IMR-90 (cell line): ENCODE data around the gene ANLN. TPM values are rescaled to one million over a fixed set of nuclear protein-coding genes. Genes with fewer than 3 reads are reported as not detected.

Experiments
- ATAC-seq: fragments of 200-7000 bp; cut with Tn5 transposase; 2 replicates; pipeline ENCODE4 v1.9.1; 2020; ENCODE audit warnings: low read depth, mild to moderate bottlenecking, moderate library complexity
- BruUV-seq: library from RNA; stranded (reverse); fragments of 400-500 nt; replicated peaks from 2 replicates; lab custom pipeline; 2021; lab: Mats Ljungman, UMichigan
- CTCF ChIA-PET: fragments of 300-600 bp; formaldehyde crosslinking; extraction: SDS; loops from one replicate; lab custom pipeline; 2021; ENCODE audit warnings: antibody characterized with exemption; lab: Yijun Ruan, JAX
- POLR2A ChIA-PET: fragments of 300-600 bp; sonication (Branson Sonifier 250); formaldehyde crosslinking; loops from one replicate; lab custom pipeline; 2022; ENCODE audit warnings: antibody characterized with exemption; ENCODE audit not compliant: unreplicated experiment; lab: Charles Lee
- DNase-seq: peaks from one replicate; pipeline ENCODE4 v3.0.0; 2013
- H2AFZ ChIP-seq: replicated peaks from 2 replicates; pipeline ENCODE3; 2013; ENCODE audit warnings: low read length, mild to moderate bottlenecking; ENCODE audit not compliant: poor library complexity
- H2AK5ac ChIP-seq: 2 replicates; pipeline ENCODE4 v1.6.1; 2013; ENCODE audit warnings: low read depth, low read length, inconsistent platforms
- H2AK9ac ChIP-seq: replicated peaks from 2 replicates; pipeline ENCODE3; 2013; ENCODE audit warnings: mild to moderate bottlenecking, low read depth, low read length, moderate library complexity; ENCODE audit not compliant: poor library complexity
- H2BK120ac ChIP-seq: 2 replicates; pipeline ENCODE4 v1.6.1; 2013; ENCODE audit warnings: low read depth, low read length, inconsistent platforms
- H2BK15ac ChIP-seq: 3 replicates; pipeline ENCODE4 v1.6.1; 2013; ENCODE audit warnings: low read depth, low read length, inconsistent platforms
- H2BK20ac ChIP-seq: 2 replicates; pipeline ENCODE4 v1.6.1; 2013; ENCODE audit warnings: low read depth, mild to moderate bottlenecking, inconsistent platforms, low read length, moderate library complexity
- H2BK5ac ChIP-seq: 2 replicates; pipeline ENCODE4 v1.6.1; 2013; ENCODE audit warnings: mild to moderate bottlenecking, low read depth, low read length, inconsistent platforms; ENCODE audit not compliant: poor library complexity, severe bottlenecking
- H3K14ac ChIP-seq: replicated peaks from 2 replicates; pipeline ENCODE4 v1.6.1; 2013; ENCODE audit warnings: low read depth, low read length, inconsistent platforms
- H3K18ac ChIP-seq: 2 replicates; pipeline ENCODE4 v1.6.1; 2013; ENCODE audit warnings: low read depth, low read length, control low read depth
- H3K23ac ChIP-seq: 2 replicates; pipeline ENCODE4 v1.6.1; 2013; ENCODE audit warnings: low read depth, low read length, inconsistent platforms
- H3K27ac ChIP-seq: 2 replicates; pipeline ENCODE4 v1.5.1; 2013; ENCODE audit warnings: mild to moderate bottlenecking, control low read depth, low read length; ENCODE audit not compliant: insufficient read depth
- H3K27me3 ChIP-seq: 2 replicates; pipeline ENCODE4 v1.6.1; 2013; ENCODE audit warnings: low read length; ENCODE audit not compliant: control insufficient read depth, insufficient read depth
- H3K36me3 ChIP-seq: 2 replicates; pipeline ENCODE4 v1.6.1; 2013; ENCODE audit warnings: low read length, mixed read lengths; ENCODE audit not compliant: control insufficient read depth, insufficient read depth
- H3K4ac ChIP-seq: 2 replicates; pipeline ENCODE4 v1.6.1; 2013; ENCODE audit warnings: low read depth, low read length, inconsistent platforms
- H3K4me1 ChIP-seq: 2 replicates; pipeline ENCODE4 v1.6.1; 2013; ENCODE audit warnings: low read length, mixed read lengths; ENCODE audit not compliant: control insufficient read depth, insufficient read depth
- H3K4me2 ChIP-seq: 2 replicates; pipeline ENCODE4 v1.6.1; 2013; ENCODE audit warnings: low read depth, mild to moderate bottlenecking, control low read depth, low read length, moderate library complexity
- H3K4me3 ChIP-seq: 2 replicates; pipeline ENCODE4 v1.5.1; 2013; ENCODE audit warnings: low read depth, mild to moderate bottlenecking, control low read depth, low read length, moderate library complexity; ENCODE audit not compliant: insufficient read depth
- H3K56ac ChIP-seq: 2 replicates; pipeline ENCODE4 v1.6.1; 2013; ENCODE audit warnings: low read length, inconsistent platforms; ENCODE audit not compliant: insufficient read depth; ENCODE audit errors: extremely low read depth
- H3K79me1 ChIP-seq, 2 experiments: 2 replicates each; pipeline ENCODE4 v1.6.1; 2013; ENCODE audit warnings: low read length in 2 of 2, inconsistent platforms in 1 of 2, low read depth in 1 of 2
- H3K9ac ChIP-seq: 2 replicates; pipeline ENCODE4 v1.6.1; 2013; ENCODE audit warnings: low read depth, low read length, control low read depth
- H3K9me1 ChIP-seq: 2 replicates; pipeline ENCODE4 v1.6.1; 2013; ENCODE audit warnings: low read length, inconsistent platforms; ENCODE audit not compliant: insufficient read depth
- H3K9me3 ChIP-seq: 2 replicates; pipeline ENCODE4 v1.6.1; 2013; ENCODE audit warnings: low read length; ENCODE audit not compliant: control insufficient read depth, insufficient read depth
- H4K20me1 ChIP-seq: 2 replicates; pipeline ENCODE4 v1.6.1; 2013; ENCODE audit warnings: low read length, inconsistent platforms; ENCODE audit not compliant: insufficient read depth
- H4K5ac ChIP-seq: 2 replicates; pipeline ENCODE4 v1.6.1; 2013; ENCODE audit warnings: mild to moderate bottlenecking, low read depth, low read length, control low read depth
- H4K8ac ChIP-seq, 2 experiments: 2 replicates each; pipeline ENCODE4 v1.6.1; 2013; ENCODE audit warnings: low read depth in 2 of 2, low read length in 2 of 2, control low read depth in 1 of 2, inconsistent platforms in 1 of 2
- H4K91ac ChIP-seq: 2 replicates; pipeline ENCODE4 v1.6.1; 2013; ENCODE audit warnings: low read depth, low read length, inconsistent platforms; ENCODE audit not compliant: insufficient read depth
- CEBPB ChIP-seq: IDR thresholded peaks from 2 replicates; pipeline ENCODE4 v1.6.1; 2012; ENCODE audit warnings: low read depth, low read length, improper control_type of control experiment
- FOS ChIP-seq: fragments of 150-350 bp; IDR thresholded peaks from 2 replicates; pipeline ENCODE4 v1.6.1; 2016; ENCODE audit warnings: low read depth, low read length
- USF2 ChIP-seq: fragments of 150-350 bp; IDR thresholded peaks from 2 replicates; pipeline ENCODE4 v1.6.1; 2017; ENCODE audit warnings: mild to moderate bottlenecking, antibody characterized with exemption, low read length, low read depth
- WGBS, 2 experiments: methylation state at CpG; one replicate each; pipeline versions ENCODE4 v1.1.5 to v1.1.7; 2013; ENCODE audit warnings: missing lambda C conversion rate in 2 of 2; ENCODE audit not compliant: insufficient read length in 1 of 2; ENCODE audit errors: extremely low coverage in 2 of 2; 5-methylcytosine and 5-hydroxymethylcytosine counted together
- dilution Hi-C: fragments of 300-500 bp; cut with HindIII; formaldehyde crosslinking; loops from one replicate; pipeline ENCODE4 v1.14.3; 2018; ENCODE audit warnings: low sequenced_read_pairs; ENCODE audit not compliant: unreplicated experiment
- in situ Hi-C: fragments of 300-500 bp; cut with MboI; formaldehyde crosslinking; loops from 3 replicates; pipeline ENCODE4 v1.14.3; 2019; ENCODE audit warnings: low sequenced_read_pairs, inconsistent platforms, mixed read lengths
- intact Hi-C: fragments of 100-400 bp; cut with micrococcal nuclease; formaldehyde crosslinking; loops from 2 replicates; pipeline ENCODE4 v1.10.0; 2022
- polyA plus RNA-seq, 3 experiments: library from polyadenylated mRNA; depleted of rRNA; stranded (reverse); fragments of >200 nt; gene quantifications; 2 replicates each; pipeline ENCODE4 v1.2.3, GENCODE V29; 2012; ENCODE audit warnings: low replicate concordance in 1 of 3
- total RNA-seq: library from RNA; depleted of rRNA; stranded (reverse); fragments of >200 nt; gene quantifications from 2 replicates; pipeline ENCODE4 v1.2.3, GENCODE V29; 2012

Gene ANLN
- total and polyA plus RNA-seq, 2 of the 4 experiments (the other 2 are of a cell fraction) = 60.5 to 276 TPM

GRCh38 chr7:36360244-36360643 is 29.4 kb upstream of the ANLN start:
- no peak for TF ChIP-seq USF2
- no peak for TF ChIP-seq CEBPB
- TF ChIP-seq FOS = no peak
- DNase-seq = no peak
- BruUV-seq = no TSS peak
- no peak overlapping the region for H3K27ac ChIP-seq
- no peaks in the 10 kb centered on the region for H3K79me1 ChIP-seq
- no peak overlapping the region for H4K8ac ChIP-seq
- H3K23ac ChIP-seq = no peak overlapping the region
- no peak overlapping the region for H3K9ac ChIP-seq
- H3K36me3 ChIP-seq = no peaks in the 10 kb centered on the region
- H3K9me3 ChIP-seq = no peaks in the 10 kb centered on the region
- H2BK15ac ChIP-seq = no peak overlapping the region
- no peak overlapping the region for H3K14ac ChIP-seq
- no peak overlapping the region for H2BK5ac ChIP-seq
- no peak for ATAC-seq
- H3K4ac ChIP-seq = no peak overlapping the region
- no peaks in the 10 kb centered on the region for H4K20me1 ChIP-seq
- peaks cover 28% of the 10 kb centered on the region for H3K27me3 ChIP-seq
- H2AK5ac ChIP-seq = no peak overlapping the region
- no peak overlapping the region for H3K4me3 ChIP-seq
- H4K5ac ChIP-seq = no peak overlapping the region
- H3K9me1 ChIP-seq = no peaks in the 10 kb centered on the region
- dilution Hi-C loops = no loop called here
- H3K4me1 ChIP-seq = no peaks in the 10 kb centered on the region
- in situ Hi-C loops = no loop called here
- no peak overlapping the region for H2BK120ac ChIP-seq
- WGBS, 2 experiments = no CpG with 5 or more reads among the region's 4 CpGs
- H2BK20ac ChIP-seq = no peak overlapping the region
- no peak overlapping the region for H3K18ac ChIP-seq
- no peak overlapping the region for H3K4me2 ChIP-seq
- no peak overlapping the region for H2AFZ ChIP-seq
- H3K56ac ChIP-seq = no peak overlapping the region
- no peak overlapping the region for H4K91ac ChIP-seq
- ChIA-PET CTCF (no interaction called here), POLR2A (no interaction called here)
- no peak overlapping the region for H2AK9ac ChIP-seq
- intact Hi-C loops = no loop called here
